GM21786 (cell line): Measurements from ENCODE around the gene SYCE1.
"Not testable (repeated sequence)": the region's sequence is repeated elsewhere in the genome, so short reads cannot be mapped to it uniquely, and the experiment has no call there.

Experiments
- ATAC-seq: cut with Tn5 transposase; IDR thresholded peaks from one replicate; pipeline ENCODE4 v1.9.1; 2021; ENCODE audit not compliant: unreplicated experiment

The SYCE1 gene

DNA sequence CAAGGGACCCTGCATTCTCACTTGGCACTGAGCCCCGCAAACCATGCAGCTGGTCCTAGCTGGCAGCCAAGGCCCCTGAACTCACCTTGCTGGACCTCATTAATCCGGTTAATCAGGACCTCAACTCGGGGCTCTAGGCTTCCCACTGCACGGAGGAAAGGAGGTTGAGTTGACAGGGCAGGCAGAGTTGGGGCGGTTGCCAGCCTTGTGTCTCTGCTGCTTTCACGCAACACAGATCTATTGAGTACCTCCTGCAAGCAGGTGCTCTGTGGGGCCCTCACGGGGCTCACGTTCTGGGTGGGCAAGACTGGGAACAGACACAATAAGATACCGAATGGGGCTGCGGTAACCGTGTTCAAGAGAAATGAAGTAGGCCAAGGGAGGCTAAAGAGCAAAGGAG, 6.2 kb downstream of the SYCE1 start:
- no peak for ATAC-seq

DNA sequence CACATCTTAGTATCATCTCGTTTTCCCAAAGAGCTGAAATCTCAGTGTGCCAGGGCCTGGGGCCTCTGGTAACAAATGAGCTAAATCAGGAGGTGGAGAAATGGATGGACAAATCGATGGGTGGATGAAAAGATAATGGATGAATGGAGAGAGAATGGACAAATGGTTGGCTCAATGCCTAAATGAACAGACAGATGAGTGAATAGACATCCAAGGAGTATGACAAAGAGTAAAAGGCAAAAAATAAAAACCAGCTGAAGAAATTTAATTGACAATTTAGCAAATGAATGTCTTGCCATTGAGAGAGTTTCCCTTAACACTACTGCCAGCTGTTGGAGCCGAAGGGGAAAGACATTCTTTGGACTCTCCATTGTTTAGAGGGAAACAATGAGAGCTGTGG, 8.0 kb downstream of the SYCE1 start:
- no peak for ATAC-seq

DNA sequence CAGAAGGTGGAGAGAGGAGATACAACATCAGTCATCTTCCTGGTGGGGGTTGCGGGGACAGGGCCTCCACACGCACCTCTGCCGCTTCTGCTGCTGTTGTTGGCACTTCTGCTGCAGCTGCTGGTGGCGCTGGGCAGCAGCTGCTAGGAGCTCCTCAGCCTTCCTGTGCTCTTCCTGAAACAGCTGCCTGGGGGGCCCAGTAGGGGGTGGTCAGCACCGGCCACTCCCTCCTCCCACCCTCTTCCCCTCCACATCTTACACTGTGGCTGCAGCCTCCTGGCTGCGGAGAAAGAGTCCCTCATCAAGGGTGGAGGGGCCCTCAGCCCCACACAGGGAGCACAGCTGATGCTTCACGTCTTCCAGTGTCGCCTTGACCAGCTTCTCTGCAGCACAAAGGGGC, 9.9 kb downstream of the SYCE1 start:
- no peak for ATAC-seq

DNA sequence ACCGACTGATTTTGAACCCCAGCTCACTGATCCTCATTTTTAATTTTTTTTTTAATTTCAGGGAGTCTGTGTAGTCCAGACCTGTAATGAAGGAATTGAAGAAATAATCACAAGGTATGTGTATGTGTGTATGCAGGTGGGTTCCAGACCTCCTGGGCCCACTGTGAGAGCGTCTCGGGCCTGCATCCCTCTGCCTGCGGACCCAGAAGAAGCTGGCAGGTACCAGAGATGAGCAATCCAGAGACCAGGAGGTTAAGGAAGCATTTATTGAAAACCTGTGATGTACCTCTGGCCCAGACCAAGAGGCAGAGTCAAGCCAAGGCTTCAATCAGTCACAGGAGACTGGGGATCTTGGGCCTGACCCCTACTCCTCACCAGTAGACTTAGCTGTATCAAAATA, 10.8 kb downstream of the SYCE1 start:
- no peak for ATAC-seq

DNA sequence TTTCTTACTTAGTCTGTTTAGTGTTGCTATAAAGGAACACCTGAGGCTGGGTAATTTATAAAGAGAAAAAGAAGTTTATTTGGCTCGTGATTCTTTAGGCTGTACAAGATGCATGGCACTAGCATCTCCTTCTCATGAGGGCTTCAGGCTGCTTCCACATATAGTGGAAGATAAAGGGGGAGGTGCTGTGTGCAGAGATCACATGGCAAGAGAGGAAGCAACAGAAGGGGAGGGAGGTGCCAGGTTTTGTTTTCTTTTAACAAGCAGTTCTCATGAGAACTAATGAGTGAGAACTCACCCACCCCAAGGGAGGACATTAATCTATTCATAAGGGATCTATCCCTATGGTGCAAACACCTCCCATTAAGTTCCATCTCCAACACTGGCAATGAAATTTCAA, 20.9 kb downstream of the SYCE1 start:
- no peak for ATAC-seq

DNA sequence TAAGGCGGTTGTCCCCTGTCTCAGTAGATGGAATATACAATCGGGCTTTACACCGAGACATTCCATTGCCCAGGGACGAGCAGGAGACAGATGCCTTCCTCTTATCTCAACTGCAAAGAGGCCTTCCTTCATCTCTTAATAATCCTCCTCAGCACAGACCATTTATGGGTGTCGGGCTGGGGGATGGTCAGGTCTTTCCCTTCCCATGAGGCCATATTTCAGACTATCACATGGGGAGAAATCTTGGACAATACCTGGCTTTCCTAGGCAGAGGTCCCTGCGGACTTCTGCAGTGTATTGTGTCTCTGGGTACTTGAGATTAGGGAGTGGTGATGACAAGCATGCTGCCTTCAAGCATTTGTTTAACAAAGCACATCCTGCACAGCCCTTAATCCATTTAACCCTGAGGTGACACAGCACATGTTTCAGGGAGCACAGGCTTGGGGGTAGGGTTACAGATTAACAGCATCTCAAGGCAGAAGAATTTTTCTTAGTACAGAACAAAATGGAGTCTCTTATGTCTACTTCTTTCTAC, 23.9 kb downstream of the SYCE1 start:
- ATAC-seq = not testable (repeated sequence)

DNA sequence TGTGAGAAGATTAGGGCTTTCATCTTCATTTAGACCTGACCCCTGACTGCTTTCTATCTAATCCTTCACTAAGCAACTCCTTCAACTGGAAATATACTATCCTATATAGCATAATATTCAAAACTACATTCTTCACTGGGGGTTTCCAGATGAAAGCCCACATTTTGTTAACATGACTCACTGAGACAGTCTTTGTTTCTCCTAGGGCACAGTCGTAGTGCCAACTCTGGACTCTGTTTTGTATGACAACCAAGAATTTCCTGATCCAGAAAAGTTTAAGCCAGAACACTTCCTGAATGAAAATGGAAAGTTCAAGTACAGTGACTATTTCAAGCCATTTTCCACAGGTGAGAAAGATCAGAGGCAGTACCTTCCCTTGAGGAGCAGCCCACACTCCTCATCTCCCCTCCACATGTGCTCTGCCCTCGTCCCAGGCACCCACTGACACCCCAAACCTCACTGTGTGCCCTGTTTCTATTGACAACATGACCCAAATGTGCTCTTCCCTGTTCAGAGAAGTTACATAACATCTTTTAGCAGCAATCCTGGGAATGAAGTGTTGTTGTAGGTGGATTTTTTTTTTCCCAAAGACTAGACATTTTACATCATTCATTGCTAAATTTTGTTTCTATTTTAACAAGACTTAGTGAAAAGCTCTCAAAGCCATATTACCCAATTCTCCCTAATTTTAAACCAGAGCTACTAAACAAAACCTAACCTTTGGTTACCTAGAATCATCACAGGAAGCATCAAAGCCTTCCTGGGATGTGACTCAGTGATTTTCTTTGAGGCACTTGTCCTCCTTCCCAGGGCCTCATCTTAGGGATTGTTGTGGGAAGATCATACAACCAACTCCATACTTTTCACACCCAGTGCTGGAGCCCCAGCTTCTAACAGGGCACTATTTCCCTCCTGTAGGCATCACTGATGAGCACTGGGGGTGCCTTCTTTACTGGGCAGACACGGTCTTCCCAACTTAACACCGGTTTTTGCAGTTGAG, 27.5 kb downstream of the SYCE1 start:
- no peak for ATAC-seq

DNA sequence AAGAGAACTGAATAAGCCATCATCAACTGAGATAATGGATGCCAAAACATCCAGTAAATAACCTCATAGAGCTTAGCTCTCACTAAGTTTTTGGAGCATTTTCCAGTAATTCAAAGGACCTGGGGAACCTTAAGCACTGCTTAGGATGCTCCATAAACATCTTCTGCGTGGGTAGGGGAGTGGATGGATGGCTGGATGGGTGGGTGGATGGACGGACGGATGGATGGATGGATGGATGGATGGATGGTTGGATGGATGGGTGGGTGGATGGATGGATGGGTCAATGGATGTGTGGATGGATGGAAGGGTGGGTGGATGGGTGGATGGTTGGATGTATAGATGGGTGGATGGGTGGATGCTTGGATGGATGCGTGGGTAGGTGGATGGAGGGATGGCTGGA, 29.2 kb downstream of the SYCE1 start:
- ATAC-seq = no peak

DNA sequence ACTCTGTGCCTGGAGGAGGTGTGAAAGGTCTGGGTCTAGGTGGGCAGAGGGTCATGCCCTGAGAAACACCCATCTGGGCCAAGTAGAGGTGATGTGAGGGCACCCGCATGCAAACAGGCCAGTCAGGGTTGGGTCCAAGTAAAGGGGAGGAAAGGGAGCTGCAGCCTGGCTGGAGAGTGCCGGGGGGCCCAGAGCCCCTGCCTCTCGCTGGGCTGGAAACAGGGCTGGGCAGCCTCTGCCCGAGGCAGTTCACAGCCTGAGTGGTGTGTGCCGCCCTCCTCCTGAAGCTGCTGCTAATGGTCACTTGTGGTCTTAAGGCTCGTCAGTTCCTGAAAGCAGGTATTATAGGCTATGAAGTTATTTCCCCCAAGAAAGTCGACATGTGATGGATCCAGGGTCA, 31.0 kb downstream of the SYCE1 start:
- no peak for ATAC-seq

DNA sequence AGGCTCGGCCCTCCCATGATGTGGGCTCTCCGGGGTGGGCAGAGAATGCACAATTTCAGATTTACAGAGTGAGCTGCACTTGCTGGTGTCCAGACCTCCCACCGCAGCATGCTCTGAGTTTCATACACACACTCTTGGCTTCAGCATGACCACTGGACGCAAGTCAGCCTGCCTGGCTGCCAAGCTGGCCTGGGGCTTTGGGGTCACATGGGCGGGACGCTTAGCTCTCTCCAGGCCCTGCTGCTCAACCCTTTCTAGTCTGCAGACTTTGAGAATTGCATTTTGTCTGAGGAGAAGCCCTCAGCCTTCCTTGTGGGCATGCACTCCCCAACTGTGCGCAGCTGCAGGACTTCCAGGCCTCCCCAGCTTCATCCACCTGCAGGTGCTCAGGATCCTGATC, 32.5 kb downstream of the SYCE1 start:
- ATAC-seq = no peak

DNA sequence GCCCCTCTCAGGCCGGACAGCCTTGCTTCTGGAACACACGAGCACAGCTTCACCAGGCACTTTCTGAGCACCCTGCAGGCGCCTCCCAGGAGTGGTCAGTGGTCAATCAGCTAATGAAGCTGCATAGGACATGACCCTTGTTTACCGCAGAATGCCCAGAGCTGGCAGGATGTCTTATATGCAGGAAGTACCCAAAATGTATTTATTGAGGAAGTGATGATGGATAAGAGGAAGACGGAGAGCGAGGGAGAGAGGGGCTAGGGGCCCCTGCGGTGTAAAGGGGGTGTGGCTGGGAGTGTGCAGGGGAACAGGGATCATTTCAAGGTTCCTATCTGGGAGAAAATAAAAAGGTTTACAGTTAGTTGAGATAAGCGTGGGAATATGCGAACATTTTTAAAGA, 34.9 kb downstream of the SYCE1 start:
- ATAC-seq = no peak

DNA sequence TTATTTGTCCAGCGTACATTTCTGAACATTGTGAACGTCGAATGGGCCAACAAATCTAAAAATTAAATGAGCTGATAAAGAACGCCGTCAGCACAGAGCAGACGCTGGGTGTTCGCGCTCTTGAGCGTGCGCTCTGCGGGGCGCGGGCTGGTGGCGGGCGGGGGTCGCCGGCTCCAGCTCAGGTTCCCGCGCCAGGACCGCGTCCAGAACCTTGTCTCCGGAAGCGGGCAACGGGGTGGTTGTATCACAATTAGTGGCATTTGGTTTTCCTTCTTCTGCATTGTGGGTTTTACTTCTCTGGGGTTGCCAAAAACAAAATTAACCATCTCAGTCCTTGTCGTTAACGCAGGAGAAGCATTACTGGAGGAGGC, 35.8 kb downstream of the SYCE1 start:
- ATAC-seq = no peak

DNA sequence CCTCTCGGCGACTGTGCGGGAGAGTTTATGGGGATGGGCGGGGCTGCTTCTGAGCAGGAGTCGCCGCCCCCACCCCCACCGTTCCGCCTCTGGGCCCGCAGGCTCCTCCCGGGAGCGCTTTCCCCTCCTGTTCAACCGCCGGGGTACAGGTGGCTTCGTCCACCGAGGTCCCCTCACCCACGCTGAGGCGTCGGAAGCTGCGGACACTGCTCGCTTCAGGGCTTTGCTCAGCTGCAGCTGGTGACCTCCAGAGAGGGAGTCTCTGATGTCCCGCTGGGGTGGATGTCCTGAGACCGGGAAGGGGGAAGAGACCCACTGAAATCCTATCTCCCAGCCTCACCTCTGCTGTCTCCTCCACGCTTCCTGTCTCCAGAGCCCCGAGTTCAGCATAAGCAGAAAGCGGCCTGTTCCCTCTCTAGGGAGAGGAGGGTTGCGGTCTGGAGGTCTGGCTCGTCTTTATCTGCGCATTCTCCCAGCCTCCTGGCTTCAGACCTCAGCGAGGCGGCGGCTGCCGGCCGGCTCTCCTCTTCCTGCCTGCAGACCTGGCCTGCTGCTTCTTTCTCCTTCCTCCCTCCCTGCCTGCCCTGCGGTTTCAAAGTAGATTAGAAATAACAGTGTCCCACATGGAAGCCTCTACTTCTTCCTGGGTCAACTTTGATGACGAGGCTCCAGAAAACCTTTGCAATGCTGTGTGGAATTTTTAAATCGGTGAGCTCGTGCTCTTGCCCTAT, 36.4 kb downstream of the SYCE1 start:
- ATAC-seq = no peak

DNA sequence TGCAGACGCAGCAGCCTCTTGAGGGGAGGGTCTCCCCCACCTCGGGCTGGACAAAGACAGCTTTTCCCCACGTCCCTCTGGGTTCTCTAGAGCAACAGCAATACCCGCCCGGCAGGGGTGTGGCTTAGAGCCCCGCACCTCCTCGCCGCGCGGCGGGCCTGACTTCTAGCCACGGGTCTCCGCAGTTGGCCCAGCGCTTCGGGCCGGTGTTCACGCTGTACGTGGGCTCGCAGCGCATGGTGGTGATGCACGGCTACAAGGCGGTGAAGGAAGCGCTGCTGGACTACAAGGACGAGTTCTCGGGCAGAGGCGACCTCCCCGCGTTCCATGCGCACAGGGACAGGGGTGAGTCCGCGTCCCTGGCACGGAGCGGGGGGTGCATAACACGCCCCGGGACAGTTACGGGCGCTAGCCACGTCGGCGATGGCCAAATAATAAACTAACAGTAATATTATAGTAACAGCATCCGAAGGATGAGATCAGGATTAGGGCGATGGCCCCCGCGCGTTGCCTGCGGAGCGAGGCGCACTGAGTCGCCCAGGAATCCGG, 37.0 kb downstream of the SYCE1 start:
- no peak for ATAC-seq

DNA sequence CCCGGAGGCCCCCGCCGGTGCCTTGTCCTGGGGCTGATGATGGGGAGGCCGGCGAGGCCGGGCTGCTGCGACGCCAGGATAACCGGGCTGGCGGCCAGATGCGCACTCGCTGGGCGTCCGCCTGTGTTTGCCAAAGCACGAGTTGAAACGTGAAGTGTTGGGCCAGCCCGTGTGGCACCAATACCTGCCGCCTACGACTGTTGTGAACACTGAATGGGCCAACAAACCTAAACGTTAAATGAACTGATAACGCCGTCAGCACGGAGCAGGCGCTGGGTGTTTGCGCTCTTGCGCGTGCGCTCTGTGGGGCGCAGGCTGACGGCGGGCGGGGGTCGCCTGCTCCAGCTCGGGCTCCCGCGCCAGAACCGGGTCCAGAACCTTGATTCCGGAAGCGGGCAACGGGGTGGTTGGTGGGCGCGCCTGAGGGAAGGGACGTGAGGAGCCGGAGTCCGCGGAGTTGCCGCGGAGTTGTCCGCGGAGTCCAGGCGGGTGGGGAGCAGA, 37.6 kb downstream of the SYCE1 start:
- ATAC-seq = no peak

DNA sequence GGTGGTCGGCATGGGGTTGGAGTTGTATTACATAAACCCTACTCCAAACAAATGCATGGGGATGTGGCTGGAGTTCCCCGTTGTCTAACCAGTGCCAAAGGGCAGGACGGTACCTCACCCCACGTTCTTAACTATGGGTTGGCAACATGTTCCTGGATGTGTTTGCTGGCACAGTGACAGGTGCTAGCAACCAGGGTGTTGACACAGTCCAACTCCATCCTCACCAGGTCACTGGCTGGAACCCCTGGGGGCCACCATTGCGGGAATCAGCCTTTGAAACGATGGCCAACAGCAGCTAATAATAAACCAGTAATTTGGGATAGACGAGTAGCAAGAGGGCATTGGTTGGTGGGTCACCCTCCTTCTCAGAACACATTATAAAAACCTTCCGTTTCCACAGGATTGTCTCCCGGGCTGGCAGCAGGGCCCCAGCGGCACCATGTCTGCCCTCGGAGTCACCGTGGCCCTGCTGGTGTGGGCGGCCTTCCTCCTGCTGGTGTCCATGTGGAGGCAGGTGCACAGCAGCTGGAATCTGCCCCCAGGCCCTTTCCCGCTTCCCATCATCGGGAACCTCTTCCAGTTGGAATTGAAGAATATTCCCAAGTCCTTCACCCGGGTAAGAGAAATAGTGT, 38.3 kb downstream of the SYCE1 start, which contains the start of gene CYP2E1:
TSS of gene CYP2E1 (plus strand) at position 407 of the 632 bp plus-strand sequence. CDS start at position 440, 33 bp downstream.
- ATAC-seq = no peak

DNA sequence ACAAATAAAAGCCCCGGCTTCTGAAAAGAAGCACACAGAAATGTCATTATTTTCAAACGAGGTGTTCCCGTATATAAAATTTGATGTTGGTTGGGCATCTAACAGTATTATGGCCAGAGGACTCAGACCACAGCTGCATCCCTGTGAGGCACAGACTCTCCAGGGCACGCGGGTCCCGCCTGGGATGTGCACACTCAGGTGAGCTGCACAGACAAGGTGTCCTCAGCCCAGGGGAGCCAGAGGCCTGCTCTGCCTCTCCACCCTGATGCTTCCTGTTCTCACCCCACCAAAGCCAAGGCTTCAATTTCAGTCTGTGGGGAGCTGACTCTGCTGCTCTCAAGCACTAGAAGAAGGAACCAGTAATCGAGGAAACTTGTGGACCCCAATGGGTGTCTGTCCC, 39.9 kb downstream of the SYCE1 start:
- no peak for ATAC-seq

DNA sequence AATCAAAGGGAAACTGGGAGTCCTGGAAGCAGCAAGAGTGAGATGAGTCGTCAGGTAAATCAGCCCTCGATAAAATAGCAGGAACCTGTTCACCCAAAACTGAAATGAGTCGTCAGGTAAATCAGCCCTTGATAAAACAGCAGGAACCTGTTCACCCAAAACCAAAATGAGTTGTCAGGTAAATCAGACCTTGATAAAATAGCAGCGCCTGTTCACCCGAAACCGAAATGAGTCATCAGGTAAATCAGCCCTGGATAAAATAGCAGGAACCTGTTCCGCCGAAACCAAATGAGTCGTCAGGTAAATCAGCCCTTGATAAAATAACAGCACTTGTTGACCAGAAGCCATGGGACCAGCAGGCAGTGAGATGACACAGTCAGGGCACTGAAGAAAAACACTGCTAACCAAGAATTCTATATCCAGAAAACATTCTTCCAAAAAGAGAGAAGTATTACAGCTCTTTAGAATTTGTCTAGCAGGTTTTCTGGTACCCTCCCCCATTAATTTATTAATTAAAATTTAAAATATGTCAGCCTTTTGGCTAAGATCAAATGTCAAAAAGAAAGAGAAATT, 41.7 kb downstream of the SYCE1 start:
- no peak for ATAC-seq

DNA sequence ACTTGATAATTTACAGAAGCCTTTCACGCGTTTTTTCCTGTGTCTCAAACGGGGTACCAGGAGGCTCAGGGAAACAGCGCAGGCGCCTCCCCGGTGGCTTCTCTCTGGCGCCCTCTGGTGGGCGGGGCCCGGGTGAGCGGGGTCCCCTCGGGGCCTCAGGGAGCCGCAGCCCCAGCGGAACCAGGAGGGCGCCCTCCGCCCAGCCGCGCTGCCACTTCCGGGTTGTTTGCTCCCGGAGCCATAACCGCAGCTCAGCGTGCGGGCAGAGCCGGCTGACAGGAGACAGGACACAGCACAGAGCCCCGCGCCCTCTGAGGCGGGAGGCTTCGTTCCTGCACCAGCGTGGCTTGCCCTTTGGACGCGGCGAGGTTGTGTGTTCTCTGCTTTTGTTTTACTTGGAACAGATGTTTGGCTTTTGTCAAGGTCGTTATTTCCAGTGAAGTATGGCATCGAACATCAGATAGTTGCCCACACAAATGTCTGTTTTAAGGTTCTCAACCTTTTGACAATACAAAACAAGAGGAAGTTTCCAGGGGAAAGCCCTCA, 45.1 kb downstream of the SYCE1 start:
- ATAC-seq = peak; percentile 88

DNA sequence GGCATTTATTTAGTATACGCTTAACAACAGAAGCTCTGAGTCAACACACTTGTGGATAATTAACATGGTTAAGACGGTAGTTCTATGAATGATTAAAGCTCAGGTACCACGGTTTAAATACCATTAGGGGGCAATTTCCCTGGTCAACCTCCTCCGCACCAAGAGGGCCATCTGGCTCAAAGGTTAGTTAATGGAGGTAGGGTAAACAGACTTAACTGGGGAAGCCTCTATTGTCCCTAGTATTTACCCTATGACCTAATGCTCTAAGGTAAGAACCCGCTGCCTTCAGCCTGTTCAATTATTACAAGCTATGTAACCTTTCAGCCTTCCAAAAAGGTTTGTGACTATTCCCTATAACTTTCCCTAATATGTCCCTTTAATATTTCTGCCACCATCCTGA, 46.9 kb downstream of the SYCE1 start:
- not testable (repeated sequence) for ATAC-seq
